GM12878 (cell line): ENCODE data around the gene IQCF6. TPM values are rescaled to one million over a fixed set of nuclear protein-coding genes. Genes with fewer than 3 reads are reported as not detected.
"Not testable (repeated sequence)": the region's sequence is repeated elsewhere in the genome, so short reads cannot be mapped to it uniquely, and the experiment has no call there.

Source experiments
- ATAC-seq: fragments of 200-7000 bp; cut with Tn5 transposase; 3 replicates; pipeline ENCODE4 v1.9.1; 2020; ENCODE audit warnings: mild to moderate bottlenecking, moderate library complexity
- BruUV-seq: library from RNA; stranded (reverse); fragments of 400-500 nt; replicated peaks from 2 replicates; lab custom pipeline; 2021; lab: Mats Ljungman, UMichigan
- CTCF ChIA-PET: fragments of 300-600 bp; sonication (Branson Sonifier 250); formaldehyde crosslinking; extraction: SDS; loops from one replicate; lab custom pipeline; 2021; ENCODE audit warnings: inconsistent platforms; lab: Yijun Ruan, JAX
- POLR2A ChIA-PET: fragments of 350-600 bp; formaldehyde crosslinking; extraction: SDS; loops from one replicate; lab custom pipeline; 2021; ENCODE audit warnings: inconsistent platforms; lab: Charles Lee
- RAD21 ChIA-PET: fragments of 300-600 bp; sonication (Branson Sonifier 250); formaldehyde crosslinking; loops from one replicate; lab custom pipeline; 2023; ENCODE audit warnings: antibody characterized with exemption; ENCODE audit not compliant: unreplicated experiment; lab: Charles Lee
- SMC1A ChIA-PET: fragments of 300-600 bp; sonication (Branson Sonifier 250); formaldehyde crosslinking; loops from one replicate; lab custom pipeline; 2023; ENCODE audit not compliant: unreplicated experiment, uncharacterized antibody; lab: Charles Lee
- DNase-seq: peaks from one replicate; pipeline ENCODE4 v3.0.0-alpha.2; 2011; ENCODE audit warnings: low read depth, low spot score
- FAIRE-seq: peaks from 3 replicates; lab custom pipeline; 2011; peaks lifted over from hg19 to GRCh38; lab: Jason Lieb, UNC
- H2AFZ ChIP-seq: 2 replicates; pipeline ENCODE4 v1.6.0; 2011; ENCODE audit warnings: low read depth, low read length, control low read depth; ENCODE audit not compliant: control insufficient read depth
- H3K27ac ChIP-seq: 2 replicates; pipeline ENCODE4 v1.5.1; 2011; ENCODE audit warnings: control low read depth; ENCODE audit not compliant: control insufficient read depth, insufficient read depth
- H3K27me3 ChIP-seq, 2 experiments: replicated peaks in 1 of 2; 2 replicates each; pipeline versions ENCODE4 v1.6.0 to v1.6.1; 2011; ENCODE audit warnings: low read length in 1 of 2; ENCODE audit not compliant: control insufficient read depth in 2 of 2, insufficient read depth in 2 of 2
- H3K36me3 ChIP-seq, 2 experiments: 2 replicates each; pipeline ENCODE4 v1.5.1; 2011; ENCODE audit warnings: low read length in 1 of 2; ENCODE audit not compliant: control insufficient read depth in 2 of 2, insufficient read depth in 2 of 2
- H3K4me1 ChIP-seq: 2 replicates; pipeline ENCODE4 v1.6.1; 2011; ENCODE audit warnings: mild to moderate bottlenecking, low read length, moderate library complexity, mixed read lengths; ENCODE audit not compliant: control insufficient read depth, insufficient read depth
- H3K4me2 ChIP-seq: 2 replicates; pipeline ENCODE4 v1.6.0; 2011; ENCODE audit warnings: control low read depth; ENCODE audit not compliant: control insufficient read depth, insufficient read depth
- H3K4me3 ChIP-seq: fragments of 200-600 bp; sonication (generic); 2 replicates; pipeline ENCODE4 v1.5.1; 2016
- H3K79me2 ChIP-seq: 2 replicates; pipeline ENCODE4 v1.6.0; 2011; ENCODE audit warnings: low read length; ENCODE audit not compliant: control insufficient read depth, insufficient read depth
- H3K9ac ChIP-seq: 2 replicates; pipeline ENCODE4 v1.8.0; 2011; ENCODE audit warnings: low read length, control low read depth, mixed read lengths; ENCODE audit not compliant: control insufficient read depth, insufficient read depth
- H3K9me3 ChIP-seq: replicated peaks from 3 replicates; pipeline ENCODE4 v1.5.1; 2011; ENCODE audit warnings: mild to moderate bottlenecking, low read length; ENCODE audit not compliant: control insufficient read depth, insufficient read depth
- H4K20me1 ChIP-seq: 2 replicates; pipeline ENCODE4 v1.6.0; 2011; ENCODE audit not compliant: control insufficient read depth, insufficient read depth
- WGBS: methylation state at CpG from one replicate; pipeline ENCODE4 v1.1.6; 2016; ENCODE audit warnings: low lambda C conversion rate; ENCODE audit not compliant: insufficient replicate concordance, insufficient coverage; ENCODE audit errors: missing lambda C conversion rate; 5-methylcytosine and 5-hydroxymethylcytosine counted together
- in situ Hi-C: fragments of 300-500 bp; cut with MboI; formaldehyde crosslinking; loops from 9 replicates; pipeline ENCODE4 v1.14.3; 2018; ENCODE audit warnings: mixed read lengths
- intact Hi-C: fragments of 100-400 bp; cut with micrococcal nuclease; formaldehyde crosslinking; loops from one replicate; pipeline ENCODE4 v1.14.2; 2022; ENCODE audit not compliant: unreplicated experiment
- polyA plus RNA-seq, 11 experiments: library from polyadenylated mRNA; depleted of rRNA in 4 of 11; unstranded in 6 of 11; stranded (reverse) in 5 of 11; fragments of >200 nt; fragmentation: Nextera tagmentation in 4 of 11; fragmentation: Illumina TruSeq in 1 of 11; extraction: Ambion mirVana in 4 of 11; extraction: Trizol in 1 of 11; gene quantifications; 1 replicate in 1 of 11; 2 replicates in 10 of 11; pipeline versions ENCODE4 v1.2.1 to v1.2.3, GENCODE V29; 2011 to 2016; ENCODE audit warnings: inconsistent platforms in 2 of 11, missing spikeins in 2 of 11, low read depth in 1 of 11
- total RNA-seq, 4 experiments: library from RNA; depleted of rRNA in 3 of 4; stranded (reverse); fragments of >200 nt in 3 of 4; fragmentation: Illumina TruSeq in 1 of 4; extraction: Trizol in 1 of 4; gene quantifications; 2 replicates each; pipeline versions ENCODE4 v1.2.1 to v1.2.3, GENCODE V29; 2013 to 2021

Gene IQCF6
- total and polyA plus RNA-seq, 10 of the 15 experiments (the other 5 are each of a cell fraction or from before 2014, with no cell fraction given): not detected

DNA sequence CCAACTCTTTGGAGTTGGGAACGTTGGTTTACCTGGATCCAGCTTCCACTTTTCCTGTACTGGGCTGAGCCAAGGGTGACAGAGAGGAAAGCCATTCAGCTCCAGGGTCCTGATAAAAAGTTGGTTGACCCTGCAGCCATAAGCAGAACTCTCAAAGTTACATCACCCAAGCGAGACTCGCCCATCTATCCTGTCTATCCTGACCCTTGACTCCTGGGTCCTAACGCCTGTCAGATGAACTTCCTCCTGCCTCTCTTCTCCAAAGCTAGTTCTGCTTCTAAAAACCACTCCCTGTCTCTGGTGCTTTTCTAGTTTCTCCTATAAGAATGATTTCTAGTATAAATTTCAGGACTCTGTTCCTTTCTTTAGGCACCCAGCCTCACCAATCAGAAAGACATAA lies 36.1 kb downstream of the IQCF6 start:
- RAD21 ChIA-PET: interaction anchor here (0.5 kb wide), 1 partner anchor 257 kb away, joined by 3 read pairs; no protein-coding TSS in a partner anchor
- H3K79me2 ChIP-seq, SMC1A ChIA-PET, in situ Hi-C loops, FAIRE-seq, H3K9me3 ChIP-seq, H3K4me1 ChIP-seq, H4K20me1 ChIP-seq, H3K27me3 ChIP-seq, intact Hi-C loops, BruUV-seq, H3K4me3 ChIP-seq, H3K36me3 ChIP-seq, H2AFZ ChIP-seq, H3K27ac ChIP-seq, H3K4me2 ChIP-seq, POLR2A ChIA-PET, H3K9ac ChIP-seq, DNase-seq, ATAC-seq: not testable (repeated sequence)
- 2% methylated on average over 4 of the region's 4 CpGs for WGBS
- CTCF ChIA-PET: interaction anchor here (0.6 to 1.3 kb wide), 2 partner anchors 56 to 64 kb away, joined by 3 to 4 read pairs; no protein-coding TSS in a partner anchor

DNA sequence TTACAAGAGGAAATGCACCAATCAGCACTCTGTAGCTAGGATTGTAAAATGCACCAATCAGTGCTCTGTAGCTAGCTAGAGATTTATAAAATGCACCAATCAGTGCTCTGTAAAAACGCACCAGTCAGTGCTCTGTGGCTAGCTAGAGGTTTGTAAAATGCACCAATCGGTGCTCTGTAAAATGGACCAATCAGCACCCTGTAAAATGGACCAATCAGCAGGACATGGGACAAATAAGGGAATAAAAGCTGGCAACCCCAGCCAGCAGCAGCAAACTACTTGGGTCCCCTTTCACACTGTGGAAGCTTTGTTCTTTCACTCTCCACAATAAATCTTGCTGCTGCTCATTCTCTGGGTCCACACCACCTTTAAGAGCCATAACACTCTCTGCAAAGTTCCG lies 36.7 kb downstream of the IQCF6 start:
- not testable (repeated sequence) for H3K9ac ChIP-seq

More for the DNA sequence above, 36.7 kb downstream of the IQCF6 start:
- in situ Hi-C loops, SMC1A ChIA-PET, POLR2A ChIA-PET, FAIRE-seq, H4K20me1 ChIP-seq, H3K4me2 ChIP-seq, H3K4me1 ChIP-seq, intact Hi-C loops, DNase-seq, ATAC-seq, H3K27me3 ChIP-seq, H2AFZ ChIP-seq, H3K27ac ChIP-seq, BruUV-seq, H3K4me3 ChIP-seq, H3K79me2 ChIP-seq, H3K9me3 ChIP-seq, H3K36me3 ChIP-seq: not testable (repeated sequence)
- ChIA-PET RAD21 (interaction anchor here (0.5 kb wide), 1 partner anchor 257 kb away, joined by 3 read pairs; no protein-coding TSS in a partner anchor), CTCF (interaction anchor here (1.3 kb wide), 1 partner anchor 57 kb away, joined by 4 read pairs; no protein-coding TSS in a partner anchor)
- WGBS: 21% methylated on average over 3 of the region's 3 CpGs
